K562 treated with DMSO at 1 percent for 24 hours (cell line): ENCODE results near the gene OR13C8. TPM values are rescaled to one million over a fixed set of nuclear protein-coding genes. Genes with fewer than 3 reads are reported as not detected.

Experiments
- total RNA-seq: library from RNA; unstranded; fragments of 300-600 nt; gene quantifications from 2 replicates; pipeline ENCODE4 v1.2.3, GENCODE V29; 2022; ENCODE audit warnings: low read depth; ENCODE audit not compliant: insufficient read depth

Gene OR13C8, protein sequence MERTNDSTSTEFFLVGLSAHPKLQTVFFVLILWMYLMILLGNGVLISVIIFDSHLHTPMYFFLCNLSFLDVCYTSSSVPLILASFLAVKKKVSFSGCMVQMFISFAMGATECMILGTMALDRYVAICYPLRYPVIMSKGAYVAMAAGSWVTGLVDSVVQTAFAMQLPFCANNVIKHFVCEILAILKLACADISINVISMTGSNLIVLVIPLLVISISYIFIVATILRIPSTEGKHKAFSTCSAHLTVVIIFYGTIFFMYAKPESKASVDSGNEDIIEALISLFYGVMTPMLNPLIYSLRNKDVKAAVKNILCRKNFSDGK
- not detected in 2 replicates for total RNA-seq

GRCh38 chr9:104568868-104569267, at the start of gene OR13C8:
TSS of gene OR13C8 (plus strand) at chr9:104569168. CDS start at chr9:104569168, 0 bp downstream.

DNA sequence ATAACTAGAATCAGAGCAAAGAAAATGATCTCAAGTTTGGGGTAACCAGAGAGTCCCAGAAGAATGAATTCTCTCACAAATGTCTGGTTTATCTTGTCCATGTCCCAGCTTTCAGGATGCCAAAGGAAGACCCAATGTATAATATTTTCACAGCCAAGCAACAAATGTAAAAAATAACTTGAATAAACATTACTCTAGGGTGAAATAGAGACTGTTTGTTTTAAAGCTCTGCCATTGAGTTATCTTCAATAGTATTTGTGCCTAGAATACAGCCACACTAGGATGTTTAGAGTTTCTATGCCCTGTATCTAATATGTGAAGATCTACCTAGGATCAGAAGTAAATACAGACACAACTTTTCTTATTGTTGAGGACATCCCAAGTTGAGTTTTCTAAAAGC, 41.9 kb upstream of the OR13C8 start, which contains the start of gene OR13C4:
TSS of gene OR13C4 (minus strand) at position 101 of the 400 bp plus-strand sequence. CDS start at position 101, 0 bp downstream.

DNA sequence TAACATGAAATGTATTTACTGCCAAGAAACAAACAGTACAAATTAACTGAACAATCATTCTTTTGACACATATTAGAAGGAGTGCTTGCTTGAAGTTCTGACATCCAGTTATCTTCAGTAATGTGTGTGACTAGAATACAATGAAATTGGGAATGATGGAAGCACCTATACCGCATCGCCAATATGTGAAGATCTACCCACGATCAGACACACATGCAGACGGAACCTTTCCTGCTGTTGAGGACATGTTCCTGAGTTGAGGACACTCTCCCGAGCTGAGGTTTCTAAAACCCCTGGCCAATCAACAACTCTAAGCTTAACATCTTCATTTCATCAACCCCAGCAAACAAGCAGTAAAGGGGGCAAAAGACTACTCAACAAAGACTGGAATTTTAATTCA, 32.2 kb upstream of the OR13C8 start, which contains the start of gene OR13C3:
TSS of gene OR13C3 (minus strand) at position 101 of the 400 bp plus-strand sequence. CDS start 133 bp downstream, outside the sequence.

DNA sequence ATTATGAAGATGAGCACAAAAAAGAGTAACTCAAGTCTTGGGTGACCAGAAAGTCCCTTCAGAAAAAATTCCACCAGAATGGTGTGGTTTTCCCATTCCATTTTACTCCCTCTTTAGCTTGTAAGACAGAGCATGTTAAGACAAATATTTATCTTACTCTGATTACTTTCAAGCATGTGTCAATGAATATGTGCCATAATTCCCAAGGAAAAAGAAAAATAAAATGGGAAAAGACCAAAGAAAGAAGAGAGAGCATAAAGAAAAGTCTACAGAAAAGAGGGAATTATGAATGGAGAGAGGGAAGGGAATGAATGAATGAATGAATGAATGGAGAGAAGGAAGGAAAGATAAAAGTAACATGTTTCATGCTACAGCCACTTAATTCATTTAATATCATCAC, 30.3 kb downstream of the OR13C8 start, which contains the start of gene OR13C5:
TSS of gene OR13C5 (minus strand) at position 101 of the 400 bp plus-strand sequence. CDS start at position 101, 0 bp downstream.

GRCh38 chr9:104605527-104605926, 36.6 kb downstream of the OR13C8 start, which contains the start of gene OR13C2:
TSS of gene OR13C2 (minus strand) at chr9:104605627. CDS start at chr9:104605627, 0 bp downstream.

GRCh38 chr9:104618104-104618503, 49.1 kb downstream of the OR13C8 start, which contains the start of gene OR13C9:
TSS of gene OR13C9 (minus strand) at chr9:104618204. CDS start at chr9:104618204, 0 bp downstream.

Other genes starting within 250 kb of the OR13C8 start
- gene OR13F1, start 64.9 kb upstream of the OR13C8 start, total RNA-seq: not detected in 2 replicates
- gene OR13C4, start 42.0 kb upstream of the OR13C8 start, total RNA-seq: not detected in 2 replicates
- gene OR13C3, start 32.3 kb upstream of the OR13C8 start, total RNA-seq: not detected in 2 replicates
- not detected in 2 replicates for gene OR13C5, start 30.2 kb downstream of the OR13C8 start, total RNA-seq
- not detected in 2 replicates for gene OR13C2, start 36.5 kb downstream of the OR13C8 start, total RNA-seq
- gene OR13C9, start 49.0 kb downstream of the OR13C8 start, total RNA-seq: not detected in 2 replicates
- gene OR13D1, start 125.3 kb downstream of the OR13C8 start, total RNA-seq: not detected in 2 replicates
- gene NIPSNAP3A, start 178.5 kb downstream of the OR13C8 start, total RNA-seq: 18.1 and 21.8 TPM in 2 replicates
- gene NIPSNAP3B, start 195.0 kb downstream of the OR13C8 start, total RNA-seq: 1.4 and 3.5 TPM in 2 replicates